ENCODE data around the gene HIGD1C.

The HIGD1C gene

DNA sequence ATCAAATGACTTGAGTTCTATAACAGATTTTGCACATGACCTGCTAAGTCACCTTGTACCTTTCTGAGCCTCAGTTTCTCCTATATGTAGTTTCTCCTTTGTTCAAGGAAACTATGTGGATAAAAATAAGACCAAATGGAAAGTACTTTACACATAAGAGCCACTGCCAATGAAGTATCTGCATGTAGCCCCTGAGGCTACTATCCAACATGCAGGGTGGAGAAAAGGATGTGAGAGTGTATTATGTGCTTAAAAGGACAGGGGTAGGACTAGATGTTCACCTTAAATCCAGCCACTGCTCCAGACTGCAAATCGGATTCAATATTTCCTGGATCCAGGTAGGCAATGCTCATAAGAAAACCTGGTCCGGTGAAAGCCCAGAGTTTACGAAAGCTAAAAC is 52.7 kb downstream of the HIGD1C start:
- TF ChIP-seq, protein P1, sequence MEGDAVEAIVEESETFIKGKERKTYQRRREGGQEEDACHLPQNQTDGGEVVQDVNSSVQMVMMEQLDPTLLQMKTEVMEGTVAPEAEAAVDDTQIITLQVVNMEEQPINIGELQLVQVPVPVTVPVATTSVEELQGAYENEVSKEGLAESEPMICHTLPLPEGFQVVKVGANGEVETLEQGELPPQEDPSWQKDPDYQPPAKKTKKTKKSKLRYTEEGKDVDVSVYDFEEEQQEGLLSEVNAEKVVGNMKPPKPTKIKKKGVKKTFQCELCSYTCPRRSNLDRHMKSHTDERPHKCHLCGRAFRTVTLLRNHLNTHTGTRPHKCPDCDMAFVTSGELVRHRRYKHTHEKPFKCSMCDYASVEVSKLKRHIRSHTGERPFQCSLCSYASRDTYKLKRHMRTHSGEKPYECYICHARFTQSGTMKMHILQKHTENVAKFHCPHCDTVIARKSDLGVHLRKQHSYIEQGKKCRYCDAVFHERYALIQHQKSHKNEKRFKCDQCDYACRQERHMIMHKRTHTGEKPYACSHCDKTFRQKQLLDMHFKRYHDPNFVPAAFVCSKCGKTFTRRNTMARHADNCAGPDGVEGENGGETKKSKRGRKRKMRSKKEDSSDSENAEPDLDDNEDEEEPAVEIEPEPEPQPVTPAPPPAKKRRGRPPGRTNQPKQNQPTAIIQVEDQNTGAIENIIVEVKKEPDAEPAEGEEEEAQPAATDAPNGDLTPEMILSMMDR (IDR thresholded peaks at IDR 0.05; ENCODE audit: low read depth, low read length, missing control alignments): no peak
- no peak for DNase-seq (ENCODE audit: low read depth)
- H3K4me3 ChIP-seq (ENCODE audit: low read depth, low read length): no peak overlapping the region

DNA sequence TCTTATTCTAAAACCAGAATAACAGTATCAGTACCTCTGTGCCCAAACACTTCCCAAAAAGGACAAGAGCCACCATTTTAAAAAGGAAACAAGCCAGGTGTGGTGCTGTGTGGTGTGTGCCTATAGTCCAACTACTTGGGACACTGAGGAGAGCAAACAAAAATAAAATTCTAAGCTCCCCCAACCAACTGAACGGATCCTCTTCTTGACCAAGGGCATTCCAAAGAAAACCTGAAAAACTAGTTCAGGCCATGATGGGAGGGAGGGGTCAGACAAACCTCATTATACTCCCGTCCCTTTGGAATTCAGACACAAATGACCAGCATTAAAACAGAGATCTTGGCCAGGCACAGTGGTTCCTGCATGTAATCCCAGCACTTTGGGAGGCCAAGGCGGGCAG is 53.3 kb downstream of the HIGD1C start:
- TF ChIP-seq, protein P1 (IDR thresholded peaks at IDR 0.05; ENCODE audit: low read depth, low read length, missing control alignments): no peak
- no peak for DNase-seq (ENCODE audit: low read depth)
- no peak overlapping the region for H3K4me3 ChIP-seq (ENCODE audit: low read depth, low read length)

GRCh38 chr12:51008329-51009055 is 56.1 kb downstream of the HIGD1C start:
- no peak for DNase-seq (ENCODE audit: low read depth)
- TF ChIP-seq, protein P1 (IDR thresholded peaks at IDR 0.05; ENCODE audit: low read depth, low read length, missing control alignments): no peak
- no peak overlapping the region for H3K4me3 ChIP-seq (ENCODE audit: low read depth, low read length)

- no peak for DNase-seq (ENCODE audit: low read depth)
Observed at GRCh38 chr12:51009056-51009440, 56.7 kb downstream of the HIGD1C start.

GRCh38 chr12:51011955-51012354 is 59.6 kb downstream of the HIGD1C start:
- TF ChIP-seq, protein P1 (IDR thresholded peaks at IDR 0.05; ENCODE audit: low read depth, low read length, missing control alignments): no peak
- DNase-seq (ENCODE audit: low read depth): no peak
- no peak overlapping the region for H3K4me3 ChIP-seq (ENCODE audit: low read depth, low read length)

More at GRCh38 chr12:51009056-51009440, 56.7 kb downstream of the HIGD1C start:
- H3K4me3 ChIP-seq (ENCODE audit: low read depth, low read length): no peak overlapping the region
- TF ChIP-seq, protein P1 (IDR thresholded peaks at IDR 0.05; ENCODE audit: low read depth, low read length, missing control alignments): no peak

GRCh38 chr12:51012570-51013236 is 60.4 kb downstream of the HIGD1C start:
- no peak for DNase-seq (ENCODE audit: low read depth)
- TF ChIP-seq, protein P1 (IDR thresholded peaks at IDR 0.05; ENCODE audit: low read depth, low read length, missing control alignments): no peak
- H3K4me3 ChIP-seq (ENCODE audit: low read depth, low read length): no peak overlapping the region

Measured in GM12864 (cell line).